B cell (primary cell): Measurements from ENCODE around the gene CNTNAP2. TPM values are rescaled to one million over a fixed set of nuclear protein-coding genes. Genes with fewer than 3 reads are reported as not detected.

Experiments used
- ATAC-seq: fragments of 200-7000 bp; cut with Tn5 transposase; one replicate; pipeline ENCODE4 v1.10.0; 2021; ENCODE audit warnings: low read depth, mild to moderate bottlenecking, moderate number of reproducible peaks, moderate library complexity
- CTCF ChIA-PET: fragments of 350-600 bp; sonication (Branson Sonifier 250); formaldehyde crosslinking; loops from one replicate; lab custom pipeline; 2021; ENCODE audit warnings: antibody characterized with exemption, inconsistent platforms; lab: Charles Lee
- POLR2A ChIA-PET: fragments of 350-600 bp; sonication (Branson Sonifier 250); formaldehyde crosslinking; loops from one replicate; lab custom pipeline; 2021; ENCODE audit warnings: antibody characterized with exemption; lab: Charles Lee
- DNase-seq: peaks from one replicate; pipeline ENCODE4 v3.0.0; 2013
- H2AFZ ChIP-seq: 2 replicates; pipeline ENCODE4 v1.6.1; 2012; ENCODE audit warnings: mild to moderate bottlenecking, low read depth, low read length; ENCODE audit not compliant: insufficient read depth, poor library complexity, severe bottlenecking
- H3K27ac ChIP-seq, 2 donors: 1 replicate in 1 of 2; 2 replicates in 1 of 2; pipeline ENCODE4 v1.5.1; 2012 to 2013; ENCODE audit warnings: low read length in 2 of 2, mild to moderate bottlenecking in 2 of 2, moderate library complexity in 1 of 2
- H3K27me3 ChIP-seq, 4 experiments: fragments of 200-600 bp in 1 of 4; sonication (generic) in 1 of 4; replicated peaks in 1 of 4; 1 replicate in 2 of 4; 2 replicates in 2 of 4; pipeline versions ENCODE4 v1.6.1 to v1.7.0; 2013 to 2016; ENCODE audit warnings: low read length in 3 of 4, mild to moderate bottlenecking in 2 of 4, mixed read lengths in 1 of 4, moderate library complexity in 1 of 4; ENCODE audit not compliant: insufficient read depth in 4 of 4, control insufficient read depth in 3 of 4; ENCODE audit errors: control extremely low read depth in 1 of 4
- H3K36me3 ChIP-seq, 2 experiments: replicated peaks in 1 of 2; 1 replicate in 1 of 2; 2 replicates in 1 of 2; pipeline versions ENCODE4 v1.6.1 to v1.7.1; 2013; ENCODE audit warnings: low read length in 1 of 2; ENCODE audit not compliant: insufficient read depth in 2 of 2, control insufficient read depth in 1 of 2; ENCODE audit errors: control extremely low read depth in 1 of 2, extremely low read depth in 1 of 2
- H3K4me1 ChIP-seq, 2 donors: fragments of 200-600 bp in 1 of 2; sonication (generic) in 1 of 2; 1 replicate in 1 of 2; 2 replicates in 1 of 2; pipeline versions ENCODE4 v1.5.1 to v1.6.1; 2013 to 2017; ENCODE audit warnings: low read length in 2 of 2; ENCODE audit not compliant: control insufficient read depth in 2 of 2, insufficient read depth in 2 of 2
- H3K4me2 ChIP-seq: replicated peaks from 2 replicates; pipeline ENCODE3; 2012; ENCODE audit warnings: mild to moderate bottlenecking, low read depth, low read length; ENCODE audit not compliant: poor library complexity, severe bottlenecking
- H3K4me3 ChIP-seq, 5 experiments: fragments of 200-600 bp in 1 of 5; sonication (generic) in 1 of 5; 1 replicate in 3 of 5; 2 replicates in 2 of 5; pipeline versions ENCODE4 v1.5.1 to v1.7.0; 2011 to 2016; ENCODE audit warnings: low read length in 4 of 5, mild to moderate bottlenecking in 4 of 5, low read depth in 2 of 5, control low read depth in 1 of 5, moderate library complexity in 1 of 5; ENCODE audit not compliant: insufficient read depth in 1 of 5; ENCODE audit errors: control extremely low read depth in 1 of 5, extremely low read depth in 1 of 5
- H3K79me2 ChIP-seq: fragments of 200-600 bp; sonication (generic); one replicate; pipeline ENCODE4 v1.6.0; 2016; ENCODE audit warnings: low read length; ENCODE audit not compliant: control insufficient read depth, insufficient read depth
- H3K9ac ChIP-seq: fragments of 200-600 bp; sonication (generic); 2 replicates; pipeline ENCODE4 v1.6.1; 2017; ENCODE audit warnings: mild to moderate bottlenecking, low read length, moderate library complexity
- H3K9me3 ChIP-seq, 3 donors: one replicate each; pipeline versions ENCODE4 v1.6.1 to v1.7.1; 2013; ENCODE audit warnings: low read length in 2 of 3; ENCODE audit not compliant: control insufficient read depth in 2 of 3, insufficient read depth in 1 of 3; ENCODE audit errors: control extremely low read depth in 1 of 3
- H4K20me1 ChIP-seq: 2 replicates; pipeline ENCODE4 v1.6.0; 2012; ENCODE audit warnings: mild to moderate bottlenecking, low read length; ENCODE audit not compliant: insufficient read depth, control insufficient read depth, poor library complexity, severe bottlenecking
- H3K27ac Mint-ChIP-seq: one replicate; pipeline ENCODE4 v1.8.0; 2021; ENCODE audit warnings: mixed read lengths
- H3K27me3 Mint-ChIP-seq: one replicate; pipeline ENCODE4 v1.8.0; 2021; ENCODE audit warnings: mixed read lengths
- H3K4me1 Mint-ChIP-seq: one replicate; pipeline ENCODE4 v1.8.0; 2021; ENCODE audit warnings: mixed read lengths
- H3K4me3 Mint-ChIP-seq: one replicate; pipeline ENCODE4 v1.8.0; 2021; ENCODE audit warnings: mixed read lengths
- H3K9me3 Mint-ChIP-seq: one replicate; pipeline ENCODE4 v1.8.0; 2022; ENCODE audit warnings: mixed read lengths; ENCODE audit not compliant: insufficient read depth
- EZH2 ChIP-seq: IDR thresholded peaks from 2 replicates; pipeline ENCODE4 v1.6.1; 2012; ENCODE audit warnings: borderline replicate concordance, low read depth, mild to moderate bottlenecking, moderate library complexity, low read length; ENCODE audit not compliant: insufficient read depth, poor library complexity, severe bottlenecking
- WGBS: methylation state at CpG from one replicate; pipeline ENCODE4 v1.1.5; 2013; ENCODE audit warnings: missing lambda C conversion rate; ENCODE audit not compliant: insufficient coverage; 5-methylcytosine and 5-hydroxymethylcytosine counted together
- intact Hi-C: fragments of 100-400 bp; cut with micrococcal nuclease; formaldehyde crosslinking; loops from one replicate; pipeline ENCODE4 v1.10.0; 2022
- polyA plus RNA-seq: library from polyadenylated mRNA; depleted of rRNA; stranded (reverse); fragments of >200 nt; gene quantifications from 2 replicates; pipeline ENCODE4 v1.2.3, GENCODE V29; 2012
- total RNA-seq, 2 donors: library from RNA; stranded (reverse); fragments of 120-200 nt in 1 of 2; gene quantifications; 1 replicate in 1 of 2; 2 replicates in 1 of 2; pipeline versions ENCODE4 v1.2.3 to v1.2.4, GENCODE V29; 2013 to 2022
- TF ChIP-seq, protein P1 (sequence below): fragments of 200-600 bp; IDR thresholded peaks from one replicate; pipeline ENCODE4 v1.8.0; 2022; ENCODE audit warnings: antibody characterized with exemption, mild to moderate bottlenecking

The CNTNAP2 gene
- total and polyA plus RNA-seq, 2 donors (not counting 1 experiment from before 2014, with no cell fraction given): 7.4 to 16.6 TPM

DNA sequence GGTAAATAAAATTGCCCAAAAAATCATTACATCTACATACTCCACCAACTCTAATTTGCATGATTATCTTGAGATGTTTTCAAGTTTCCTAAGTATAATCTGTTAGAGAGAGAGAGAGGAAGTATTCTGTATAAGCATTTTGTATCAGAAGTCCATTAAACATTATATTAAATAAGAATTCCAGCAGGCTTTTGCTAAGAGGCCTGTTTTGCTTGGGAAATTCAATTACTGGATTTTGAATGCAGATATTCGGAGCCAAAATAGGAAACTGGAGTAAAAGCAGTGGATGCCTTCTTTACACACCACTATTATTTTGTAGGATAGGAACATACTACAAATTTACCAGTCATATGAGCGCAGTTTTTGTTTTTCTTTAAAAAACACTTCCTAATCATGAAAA, 727.8 kb downstream of the CNTNAP2 start:
- no peak for TF ChIP-seq EZH2
- TF ChIP-seq, protein P1, sequence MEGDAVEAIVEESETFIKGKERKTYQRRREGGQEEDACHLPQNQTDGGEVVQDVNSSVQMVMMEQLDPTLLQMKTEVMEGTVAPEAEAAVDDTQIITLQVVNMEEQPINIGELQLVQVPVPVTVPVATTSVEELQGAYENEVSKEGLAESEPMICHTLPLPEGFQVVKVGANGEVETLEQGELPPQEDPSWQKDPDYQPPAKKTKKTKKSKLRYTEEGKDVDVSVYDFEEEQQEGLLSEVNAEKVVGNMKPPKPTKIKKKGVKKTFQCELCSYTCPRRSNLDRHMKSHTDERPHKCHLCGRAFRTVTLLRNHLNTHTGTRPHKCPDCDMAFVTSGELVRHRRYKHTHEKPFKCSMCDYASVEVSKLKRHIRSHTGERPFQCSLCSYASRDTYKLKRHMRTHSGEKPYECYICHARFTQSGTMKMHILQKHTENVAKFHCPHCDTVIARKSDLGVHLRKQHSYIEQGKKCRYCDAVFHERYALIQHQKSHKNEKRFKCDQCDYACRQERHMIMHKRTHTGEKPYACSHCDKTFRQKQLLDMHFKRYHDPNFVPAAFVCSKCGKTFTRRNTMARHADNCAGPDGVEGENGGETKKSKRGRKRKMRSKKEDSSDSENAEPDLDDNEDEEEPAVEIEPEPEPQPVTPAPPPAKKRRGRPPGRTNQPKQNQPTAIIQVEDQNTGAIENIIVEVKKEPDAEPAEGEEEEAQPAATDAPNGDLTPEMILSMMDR: no peak
- Mint-ChIP-seq H3K4me1 (no peaks in the 10 kb centered on the region), H3K4me3 (no peak overlapping the region), H3K27ac (no peak overlapping the region), H3K27me3 (no peaks in the 10 kb centered on the region), H3K9me3 (no peaks in the 10 kb centered on the region)
- Histone ChIP-seq H3K27me3 (no peaks in the 10 kb centered on the region), H3K9me3 (no peaks in the 10 kb centered on the region), H4K20me1 (no peaks in the 10 kb centered on the region), H3K27ac (no peak overlapping the region), H3K4me2 (no peak overlapping the region), H3K9ac (no peak overlapping the region), H2AFZ (no peak overlapping the region), H3K36me3 (no peaks in the 10 kb centered on the region), H3K4me3 (no peak overlapping the region), H3K79me2 (no peaks in the 10 kb centered on the region), H3K4me1 (no peaks in the 10 kb centered on the region)
- WGBS: no CpG with 5 or more reads among the region's 2 CpGs
- DNase-seq (no peak), ATAC-seq (no peak)
- CTCF ChIA-PET: no interaction called here
- POLR2A ChIA-PET: no interaction called here
- intact Hi-C loops: no loop called here

DNA sequence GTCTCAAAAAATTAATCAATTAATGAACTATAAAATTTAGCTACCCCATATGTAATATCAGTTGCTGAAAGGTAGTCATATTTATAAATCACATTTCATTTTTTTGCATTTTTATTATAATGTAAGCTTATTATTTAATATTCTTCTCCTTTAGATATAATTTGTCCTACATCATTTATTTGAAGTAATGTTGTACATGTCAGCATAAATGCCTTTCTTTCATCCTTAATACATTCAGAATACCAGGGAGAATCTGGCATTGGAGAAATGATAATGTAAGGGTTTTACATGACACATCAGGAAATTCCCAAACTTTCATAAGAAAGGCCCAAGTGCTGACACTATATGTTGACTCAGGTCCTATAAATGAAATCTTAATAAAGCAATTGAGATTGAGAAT, 742.1 kb downstream of the CNTNAP2 start:
- Histone ChIP-seq H3K4me2 (no peak overlapping the region), H3K4me3 (no peak overlapping the region), H3K79me2 (no peaks in the 10 kb centered on the region), H3K27ac (no peak overlapping the region), H2AFZ (no peak overlapping the region), H3K9me3 (no peaks in the 10 kb centered on the region), H3K27me3 (no peaks in the 10 kb centered on the region), H3K9ac (no peak overlapping the region), H4K20me1 (no peaks in the 10 kb centered on the region), H3K4me1 (no peaks in the 10 kb centered on the region), H3K36me3 (no peaks in the 10 kb centered on the region)
- no peaks in the 10 kb centered on the region for H3K9me3 Mint-ChIP-seq
- ChIA-PET CTCF (no interaction called here), POLR2A (no interaction called here)
- intact Hi-C loops: no loop called here
- ATAC-seq (no peak), DNase-seq (no peak)
- TF ChIP-seq, protein P1: no peak
- no peak for TF ChIP-seq EZH2
- no peak overlapping the region for H3K27ac Mint-ChIP-seq
- H3K4me1 Mint-ChIP-seq: no peaks in the 10 kb centered on the region
- H3K27me3 Mint-ChIP-seq: no peaks in the 10 kb centered on the region
- H3K4me3 Mint-ChIP-seq: no peak overlapping the region
